DMS153 (cell line): ENCODE measurements around the gene ATXN10.

ENCODE experiments used
- DNase-seq: peaks from one replicate; lab custom pipeline; 2025; lab: John Stamatoyannopoulos, UW

ATXN10 gene

DNA sequence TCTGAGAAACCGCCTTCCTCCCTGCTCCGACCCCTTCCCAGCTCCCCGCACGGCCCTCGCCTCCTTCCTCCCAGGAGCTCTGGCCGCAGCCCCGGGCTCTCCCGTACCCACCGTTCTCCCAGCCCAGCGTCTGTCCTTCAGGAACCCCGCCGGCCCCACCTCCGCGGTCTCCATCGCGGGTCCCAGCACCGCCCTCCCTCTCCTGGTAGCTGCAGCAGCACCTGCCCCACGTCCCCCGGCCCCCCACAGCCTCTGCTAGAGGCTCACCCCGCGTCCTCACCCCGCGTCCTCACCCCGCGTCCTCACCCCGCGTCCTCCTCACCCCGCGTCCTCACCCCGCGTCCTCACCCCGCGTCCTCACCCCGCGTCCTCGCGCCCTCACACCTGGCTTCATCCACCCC lies 219.4 kb downstream of the ATXN10 start:
- no peak for DNase-seq

DNA sequence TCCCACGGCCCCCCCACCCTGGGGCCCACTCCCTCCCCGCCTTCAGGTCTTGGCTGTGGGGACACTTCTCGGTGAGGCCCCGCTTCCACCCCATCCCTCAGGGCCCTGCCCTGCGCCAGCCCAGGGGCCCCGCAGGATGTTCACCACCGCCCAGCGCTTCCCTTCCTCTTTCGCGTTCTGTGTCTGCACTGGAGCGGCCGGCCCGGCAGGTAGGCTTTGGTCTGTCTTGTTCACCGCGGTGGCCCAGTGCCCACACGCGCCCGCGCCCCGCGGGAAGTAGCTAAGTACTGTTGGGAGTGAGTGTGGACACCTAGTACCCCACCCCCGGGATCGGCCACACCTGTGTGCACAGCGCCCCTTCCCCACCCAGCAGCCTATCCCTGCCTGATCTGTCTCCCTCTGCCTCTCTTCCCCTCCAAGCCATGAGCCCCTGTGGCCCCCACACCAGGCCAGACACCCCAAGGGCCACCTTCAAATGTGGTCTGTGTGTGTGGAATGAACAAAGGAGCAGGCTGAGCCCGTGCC lies 219.9 kb downstream of the ATXN10 start:
- no peak for DNase-seq

DNA sequence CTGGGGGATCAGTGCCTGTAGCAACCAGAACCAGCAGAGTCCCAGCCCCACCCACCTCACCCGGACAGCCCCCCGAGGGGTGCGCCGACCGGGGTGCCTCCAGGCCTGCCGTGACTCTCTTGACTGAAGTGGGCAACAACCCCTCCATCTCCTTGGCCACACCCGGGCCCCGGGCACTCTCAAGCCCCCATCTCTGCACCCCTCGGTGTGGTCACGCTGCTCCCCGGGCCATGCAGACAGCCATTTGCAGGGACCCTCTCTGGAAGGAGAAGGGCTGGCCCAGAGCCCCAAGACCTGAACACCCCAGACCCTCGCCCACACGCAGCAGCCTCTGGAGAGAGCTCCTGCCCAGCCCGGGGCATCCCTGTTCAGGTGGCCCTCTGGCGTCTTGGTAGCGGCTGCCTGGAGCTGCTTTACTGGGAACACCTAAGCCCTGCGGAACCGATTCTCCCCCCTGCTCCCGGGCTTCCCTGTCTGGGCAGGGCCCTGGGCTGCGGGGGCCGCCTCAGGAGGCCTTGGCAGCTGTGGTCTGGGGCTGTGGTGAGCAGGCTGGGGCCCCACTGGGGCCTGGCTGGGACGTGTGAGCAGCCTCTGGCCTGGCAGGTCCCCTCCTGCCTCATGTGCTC lies 220.5 kb downstream of the ATXN10 start:
- no peak for DNase-seq

DNA sequence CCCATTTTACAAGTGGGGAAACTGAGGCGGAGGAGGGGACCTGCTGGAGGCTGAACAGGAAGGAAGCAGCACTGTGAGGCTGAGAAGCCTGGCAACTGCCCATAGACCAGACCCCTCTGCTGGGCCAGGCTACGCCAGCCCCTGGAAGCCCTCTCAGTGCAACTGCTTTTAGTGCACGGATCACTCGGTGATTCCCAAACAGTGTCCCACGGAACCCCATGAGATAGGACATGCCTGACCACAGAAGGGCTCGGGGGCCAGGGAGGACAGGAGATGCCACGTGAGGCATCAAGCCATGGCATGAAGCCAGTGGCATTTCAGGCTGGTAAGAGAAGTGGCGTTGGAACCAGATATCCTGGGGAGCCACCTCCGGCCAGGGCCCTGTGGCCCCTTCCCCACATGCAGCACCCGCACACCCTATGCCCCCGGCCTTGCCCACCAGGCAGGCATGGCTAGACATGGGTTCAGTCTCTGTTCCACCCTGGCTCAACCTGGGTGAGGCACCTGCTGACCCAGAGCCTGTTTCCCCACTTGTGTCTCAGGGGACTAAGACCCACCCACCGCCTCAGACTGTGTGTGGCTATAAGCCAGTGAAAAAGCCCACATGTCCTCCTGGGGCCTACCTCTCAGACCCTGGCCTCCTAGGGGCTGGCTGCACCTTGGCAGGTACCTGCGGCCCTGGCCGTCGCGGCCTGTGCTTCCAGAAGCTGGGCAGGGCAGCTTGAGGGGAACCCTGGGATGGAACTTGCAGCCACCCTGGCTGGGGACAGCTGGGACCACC lies 221.2 kb downstream of the ATXN10 start:
- DNase-seq: no peak

DNA sequence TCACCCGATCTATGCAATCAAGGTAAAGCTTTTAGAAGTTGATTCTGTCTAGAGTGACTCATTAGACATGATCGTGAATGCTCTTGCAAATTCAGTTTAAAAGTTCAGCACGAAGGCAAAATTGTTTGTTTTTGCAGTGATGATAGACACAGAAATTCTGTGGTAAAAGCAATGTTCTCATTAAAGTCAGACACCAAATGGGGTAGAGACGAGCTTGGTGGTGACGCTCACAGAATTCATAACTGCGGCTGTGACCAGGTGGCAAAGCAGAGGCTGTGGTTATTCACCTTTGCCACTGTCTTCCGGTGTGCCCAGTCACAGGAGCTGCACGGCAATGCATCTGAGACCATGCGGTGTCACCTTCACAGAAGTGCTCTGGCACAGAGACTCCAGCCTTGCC lies 221.9 kb downstream of the ATXN10 start:
- DNase-seq: no peak
